ENCODE results near the gene PLD2.
"Not testable (repeated sequence)": the region's sequence is repeated elsewhere in the genome, so short reads cannot be mapped to it uniquely, and the experiment has no call there.

The PLD2 gene

GRCh38 chr17:4834681-4835020 lies 27.7 kb downstream of the PLD2 start:
- no peak for DNase-seq

- no peak for DNase-seq
Measured at GRCh38 chr17:4836221-4836620, 29.3 kb downstream of the PLD2 start.

- no peak for DNase-seq
Measured at GRCh38 chr17:4837471-4838308, 30.7 kb downstream of the PLD2 start.

GRCh38 chr17:4838309-4838785 lies 31.4 kb downstream of the PLD2 start:
- DNase-seq: no peak

- no peak for DNase-seq
Measured at GRCh38 chr17:4839221-4839620, 32.3 kb downstream of the PLD2 start.

- DNase-seq: no peak
Measured at GRCh38 chr17:4839965-4840892, 33.3 kb downstream of the PLD2 start.

- no peak for DNase-seq
Measured at GRCh38 chr17:4840893-4841242, 33.9 kb downstream of the PLD2 start.

GRCh38 chr17:4842376-4842775 lies 35.4 kb downstream of the PLD2 start:
- no peak for DNase-seq

GRCh38 chr17:4843321-4844000 lies 36.5 kb downstream of the PLD2 start:
- no peak for DNase-seq

- DNase-seq: no peak
Measured at GRCh38 chr17:4845118-4845517, 38.2 kb downstream of the PLD2 start.

GRCh38 chr17:4846635-4847390 lies 39.9 kb downstream of the PLD2 start:
- DNase-seq: no peak

- no peak for DNase-seq
Measured at GRCh38 chr17:4849011-4849536, 42.1 kb downstream of the PLD2 start.

GRCh38 chr17:4850246-4850645 lies 43.3 kb downstream of the PLD2 start:
- DNase-seq: no peak

- no peak for DNase-seq
Measured at GRCh38 chr17:4851084-4851483, 44.1 kb downstream of the PLD2 start.

- DNase-seq: no peak
Measured at GRCh38 chr17:4852567-4853207, 45.7 kb downstream of the PLD2 start.

GRCh38 chr17:4853208-4853671 lies 46.3 kb downstream of the PLD2 start:
- DNase-seq: no peak

- no peak for DNase-seq
Measured at GRCh38 chr17:4854111-4854681, 47.2 kb downstream of the PLD2 start.

- DNase-seq: no peak
Measured at GRCh38 chr17:4856271-4856936, 49.5 kb downstream of the PLD2 start.

- no peak for DNase-seq
Measured at GRCh38 chr17:4856937-4857314, 50.0 kb downstream of the PLD2 start.

GRCh38 chr17:4857347-4857746 lies 50.4 kb downstream of the PLD2 start:
- not testable (repeated sequence) for DNase-seq
